ENCODE measurements around the gene CORO2A.

Gene CORO2A

DNA sequence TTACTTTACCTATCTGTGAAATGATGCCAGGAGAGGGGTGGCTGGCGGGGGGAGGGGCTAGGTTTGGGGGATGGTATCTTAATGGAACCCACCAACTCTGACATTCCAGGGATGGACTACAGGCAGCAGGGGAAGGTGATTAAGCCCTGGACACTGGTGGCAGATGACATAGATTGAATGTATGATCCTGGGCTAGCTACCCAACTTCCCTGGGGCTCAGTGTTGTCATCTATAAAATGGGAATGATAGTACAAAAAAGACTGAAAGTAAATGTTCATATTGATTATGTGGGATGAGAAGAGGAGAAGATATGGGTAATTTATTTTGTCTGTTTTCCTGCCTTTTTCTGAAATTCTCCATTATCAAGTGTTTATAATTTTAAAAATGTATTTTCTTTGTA is 6.2 kb downstream of the CORO2A start:
- Histone ChIP-seq H3K4me2 (ENCODE audit: low read length) (no peak overlapping the region), H3K4me3 (ENCODE audit: low read depth, low read length, poor library complexity, severe bottlenecking) (no peak overlapping the region), H3K36me3 (ENCODE audit: insufficient read depth, low read length) (no peaks in the 10 kb centered on the region), H3K27ac (ENCODE audit: low read depth, low read length, poor library complexity, severe bottlenecking) (no peak overlapping the region), H3K4me1 (ENCODE audit: insufficient read depth, low read length, severe bottlenecking) (no peaks in the 10 kb centered on the region), H4K20me1 (ENCODE audit: insufficient read depth, low read length) (no peaks in the 10 kb centered on the region), H3K9me3 (ENCODE audit: low read length) (no peaks in the 10 kb centered on the region), H3K9ac (ENCODE audit: low read length) (no peak overlapping the region), H3K79me2 (ENCODE audit: insufficient read depth, low read length) (no peaks in the 10 kb centered on the region), H3K27me3 (ENCODE audit: insufficient read depth, low read length) (no peaks in the 10 kb centered on the region), H3K9me2 (ENCODE audit: low read depth, low read length) (no peaks in the 10 kb centered on the region), H2AFZ (ENCODE audit: low read length) (no peak overlapping the region), H3F3A (ENCODE audit: insufficient read depth, low read length) (0 out of 2 replicates have a peak, but pooled peaks cover 5% of the 10 kb centered on the region)
- no peak for TF ChIP-seq EZH2 (IDR thresholded peaks at IDR 0.05; ENCODE audit: borderline replicate concordance, low read length)
- TF ChIP-seq, protein P1, sequence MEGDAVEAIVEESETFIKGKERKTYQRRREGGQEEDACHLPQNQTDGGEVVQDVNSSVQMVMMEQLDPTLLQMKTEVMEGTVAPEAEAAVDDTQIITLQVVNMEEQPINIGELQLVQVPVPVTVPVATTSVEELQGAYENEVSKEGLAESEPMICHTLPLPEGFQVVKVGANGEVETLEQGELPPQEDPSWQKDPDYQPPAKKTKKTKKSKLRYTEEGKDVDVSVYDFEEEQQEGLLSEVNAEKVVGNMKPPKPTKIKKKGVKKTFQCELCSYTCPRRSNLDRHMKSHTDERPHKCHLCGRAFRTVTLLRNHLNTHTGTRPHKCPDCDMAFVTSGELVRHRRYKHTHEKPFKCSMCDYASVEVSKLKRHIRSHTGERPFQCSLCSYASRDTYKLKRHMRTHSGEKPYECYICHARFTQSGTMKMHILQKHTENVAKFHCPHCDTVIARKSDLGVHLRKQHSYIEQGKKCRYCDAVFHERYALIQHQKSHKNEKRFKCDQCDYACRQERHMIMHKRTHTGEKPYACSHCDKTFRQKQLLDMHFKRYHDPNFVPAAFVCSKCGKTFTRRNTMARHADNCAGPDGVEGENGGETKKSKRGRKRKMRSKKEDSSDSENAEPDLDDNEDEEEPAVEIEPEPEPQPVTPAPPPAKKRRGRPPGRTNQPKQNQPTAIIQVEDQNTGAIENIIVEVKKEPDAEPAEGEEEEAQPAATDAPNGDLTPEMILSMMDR (IDR thresholded peaks at IDR 0.05; ENCODE audit: low read length): no peak

GRCh38 chr9:98185611-98186171 is 6.7 kb downstream of the CORO2A start:
- no peak overlapping the region for H3K4me2 ChIP-seq (ENCODE audit: low read length)
- no peak overlapping the region for H3K9ac ChIP-seq (ENCODE audit: low read length)
- no peaks in the 10 kb centered on the region for H3K4me1 ChIP-seq (ENCODE audit: insufficient read depth, low read length, severe bottlenecking)

GRCh38 chr9:98185021-98185567 is 7.3 kb downstream of the CORO2A start:
- Histone ChIP-seq H3K4me1 (ENCODE audit: insufficient read depth, low read length, severe bottlenecking) (no peaks in the 10 kb centered on the region), H3K9ac (ENCODE audit: low read length) (no peak overlapping the region), H3K79me2 (ENCODE audit: insufficient read depth, low read length) (no peaks in the 10 kb centered on the region), H2AFZ (ENCODE audit: low read length) (no peak overlapping the region), H3K4me3 (ENCODE audit: low read depth, low read length, poor library complexity, severe bottlenecking) (no peak overlapping the region), H4K20me1 (ENCODE audit: insufficient read depth, low read length) (no peaks in the 10 kb centered on the region), H3K9me2 (ENCODE audit: low read depth, low read length) (no peaks in the 10 kb centered on the region), H3K27me3 (ENCODE audit: insufficient read depth, low read length) (no peaks in the 10 kb centered on the region), H3K9me3 (ENCODE audit: low read length) (no peaks in the 10 kb centered on the region), H3K4me2 (ENCODE audit: low read length) (no peak overlapping the region), H3F3A (ENCODE audit: insufficient read depth, low read length) (0 out of 2 replicates have a peak, but pooled peaks cover 5% of the 10 kb centered on the region), H3K36me3 (ENCODE audit: insufficient read depth, low read length) (no peaks in the 10 kb centered on the region), H3K27ac (ENCODE audit: low read depth, low read length, poor library complexity, severe bottlenecking) (no peak overlapping the region)
- TF ChIP-seq, protein P1 (IDR thresholded peaks at IDR 0.05; ENCODE audit: low read length): no peak
- no peak for TF ChIP-seq EZH2 (IDR thresholded peaks at IDR 0.05; ENCODE audit: borderline replicate concordance, low read length)

More at GRCh38 chr9:98185611-98186171, 6.7 kb downstream of the CORO2A start:
- Histone ChIP-seq H3K4me3 (ENCODE audit: low read depth, low read length, poor library complexity, severe bottlenecking) (no peak overlapping the region), H3K9me2 (ENCODE audit: low read depth, low read length) (no peaks in the 10 kb centered on the region), H2AFZ (ENCODE audit: low read length) (no peak overlapping the region), H3K9me3 (ENCODE audit: low read length) (no peaks in the 10 kb centered on the region), H3F3A (ENCODE audit: insufficient read depth, low read length) (0 out of 2 replicates have a peak, but pooled peaks cover 5% of the 10 kb centered on the region), H3K27me3 (ENCODE audit: insufficient read depth, low read length) (no peaks in the 10 kb centered on the region), H3K79me2 (ENCODE audit: insufficient read depth, low read length) (no peaks in the 10 kb centered on the region), H3K36me3 (ENCODE audit: insufficient read depth, low read length) (no peaks in the 10 kb centered on the region), H3K27ac (ENCODE audit: low read depth, low read length, poor library complexity, severe bottlenecking) (no peak overlapping the region), H4K20me1 (ENCODE audit: insufficient read depth, low read length) (no peaks in the 10 kb centered on the region)
- TF ChIP-seq EZH2 (IDR thresholded peaks at IDR 0.05; ENCODE audit: borderline replicate concordance, low read length): no peak
- TF ChIP-seq, protein P1 (IDR thresholded peaks at IDR 0.05; ENCODE audit: low read length): no peak
